Uterus (tissue), 2 donors: ENCODE measurements around the gene HSD11B1.

ENCODE experiments used
- POLR2A ChIP-seq, 2 donors: fragments of 450-650 bp; IDR thresholded peaks; one replicate each; pipeline ENCODE4 v1.6.1; 2016; ENCODE audit warnings: antibody characterized with exemption in 2 of 2, mild to moderate bottlenecking in 1 of 2, moderate library complexity in 1 of 2
- TF ChIP-seq, protein P1 (sequence below), 4 experiments: fragments of 200-600 bp in 2 of 4; fragments of 450-650 bp in 2 of 4; sonication (generic) in 2 of 4; IDR thresholded peaks; one replicate each; pipeline ENCODE4 v1.5.1; 2016 to 2019; ENCODE audit warnings: antibody characterized with exemption in 4 of 4, mild to moderate bottlenecking in 2 of 4, moderate library complexity in 1 of 4

DNA sequence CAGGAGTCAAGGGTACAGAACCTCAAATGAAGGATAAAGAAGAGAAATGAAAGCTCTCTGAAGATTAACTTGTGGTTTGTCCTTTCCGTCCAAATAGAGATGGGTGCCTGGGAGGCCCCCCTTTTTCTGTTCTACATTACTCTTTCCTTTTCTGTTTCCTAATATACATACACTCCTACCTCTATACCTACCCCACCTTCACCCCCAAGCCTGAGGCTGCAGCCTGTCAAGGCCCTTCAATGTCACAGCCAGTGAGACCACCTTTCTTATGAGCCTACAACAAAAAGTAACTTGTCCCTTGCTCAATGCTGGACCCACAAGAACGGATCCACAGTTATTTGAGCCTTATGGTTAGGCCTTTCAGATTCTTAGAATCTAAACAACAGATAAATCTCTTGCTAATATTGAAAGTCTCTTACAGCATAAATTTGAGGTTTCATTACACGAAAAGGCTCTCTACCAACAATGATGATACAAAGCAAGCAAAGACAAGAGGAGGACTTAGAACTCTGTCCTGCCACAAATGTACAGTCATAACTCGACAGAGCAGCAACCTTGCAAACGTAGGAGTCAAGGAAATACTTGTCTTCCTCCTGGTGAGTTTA, 47.1 kb downstream of the HSD11B1 start:
- TF ChIP-seq, protein P1, sequence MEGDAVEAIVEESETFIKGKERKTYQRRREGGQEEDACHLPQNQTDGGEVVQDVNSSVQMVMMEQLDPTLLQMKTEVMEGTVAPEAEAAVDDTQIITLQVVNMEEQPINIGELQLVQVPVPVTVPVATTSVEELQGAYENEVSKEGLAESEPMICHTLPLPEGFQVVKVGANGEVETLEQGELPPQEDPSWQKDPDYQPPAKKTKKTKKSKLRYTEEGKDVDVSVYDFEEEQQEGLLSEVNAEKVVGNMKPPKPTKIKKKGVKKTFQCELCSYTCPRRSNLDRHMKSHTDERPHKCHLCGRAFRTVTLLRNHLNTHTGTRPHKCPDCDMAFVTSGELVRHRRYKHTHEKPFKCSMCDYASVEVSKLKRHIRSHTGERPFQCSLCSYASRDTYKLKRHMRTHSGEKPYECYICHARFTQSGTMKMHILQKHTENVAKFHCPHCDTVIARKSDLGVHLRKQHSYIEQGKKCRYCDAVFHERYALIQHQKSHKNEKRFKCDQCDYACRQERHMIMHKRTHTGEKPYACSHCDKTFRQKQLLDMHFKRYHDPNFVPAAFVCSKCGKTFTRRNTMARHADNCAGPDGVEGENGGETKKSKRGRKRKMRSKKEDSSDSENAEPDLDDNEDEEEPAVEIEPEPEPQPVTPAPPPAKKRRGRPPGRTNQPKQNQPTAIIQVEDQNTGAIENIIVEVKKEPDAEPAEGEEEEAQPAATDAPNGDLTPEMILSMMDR (IDR thresholded peaks at IDR 0.05), result no peak
- no peak for TF ChIP-seq POLR2A (IDR thresholded peaks at IDR 0.05)
